ENCODE measurements around the gene DIO3.

Gene DIO3

DNA sequence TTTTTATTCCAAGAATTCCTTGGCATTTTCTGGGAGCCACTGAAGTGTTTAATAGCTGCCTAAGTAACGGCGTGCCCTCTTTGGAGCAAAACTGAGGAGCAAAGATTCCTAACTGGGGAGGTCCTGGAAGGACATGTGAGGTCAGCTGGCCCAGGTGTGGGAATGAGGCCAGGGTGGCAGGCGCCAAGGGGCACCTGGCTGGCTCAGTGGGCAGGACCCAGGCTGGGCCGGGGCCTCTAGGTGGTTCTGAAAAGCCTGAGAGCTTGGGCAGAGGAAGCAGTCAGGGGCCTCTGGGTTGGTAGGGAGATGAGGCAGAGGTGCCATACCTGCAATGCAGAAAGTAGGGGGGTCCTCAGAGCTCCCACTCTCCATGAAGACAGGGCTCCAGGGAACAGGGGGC, 27.1 kb upstream of the DIO3 start:
- DNase-seq (ENCODE audit: low spot score) = no peak
- Histone ChIP-seq H3K27ac (no peak overlapping the region), H3K4me3 (no peak overlapping the region)
- TF ChIP-seq, protein P1, sequence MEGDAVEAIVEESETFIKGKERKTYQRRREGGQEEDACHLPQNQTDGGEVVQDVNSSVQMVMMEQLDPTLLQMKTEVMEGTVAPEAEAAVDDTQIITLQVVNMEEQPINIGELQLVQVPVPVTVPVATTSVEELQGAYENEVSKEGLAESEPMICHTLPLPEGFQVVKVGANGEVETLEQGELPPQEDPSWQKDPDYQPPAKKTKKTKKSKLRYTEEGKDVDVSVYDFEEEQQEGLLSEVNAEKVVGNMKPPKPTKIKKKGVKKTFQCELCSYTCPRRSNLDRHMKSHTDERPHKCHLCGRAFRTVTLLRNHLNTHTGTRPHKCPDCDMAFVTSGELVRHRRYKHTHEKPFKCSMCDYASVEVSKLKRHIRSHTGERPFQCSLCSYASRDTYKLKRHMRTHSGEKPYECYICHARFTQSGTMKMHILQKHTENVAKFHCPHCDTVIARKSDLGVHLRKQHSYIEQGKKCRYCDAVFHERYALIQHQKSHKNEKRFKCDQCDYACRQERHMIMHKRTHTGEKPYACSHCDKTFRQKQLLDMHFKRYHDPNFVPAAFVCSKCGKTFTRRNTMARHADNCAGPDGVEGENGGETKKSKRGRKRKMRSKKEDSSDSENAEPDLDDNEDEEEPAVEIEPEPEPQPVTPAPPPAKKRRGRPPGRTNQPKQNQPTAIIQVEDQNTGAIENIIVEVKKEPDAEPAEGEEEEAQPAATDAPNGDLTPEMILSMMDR (IDR thresholded peaks at IDR 0.05) = no peak

DNA sequence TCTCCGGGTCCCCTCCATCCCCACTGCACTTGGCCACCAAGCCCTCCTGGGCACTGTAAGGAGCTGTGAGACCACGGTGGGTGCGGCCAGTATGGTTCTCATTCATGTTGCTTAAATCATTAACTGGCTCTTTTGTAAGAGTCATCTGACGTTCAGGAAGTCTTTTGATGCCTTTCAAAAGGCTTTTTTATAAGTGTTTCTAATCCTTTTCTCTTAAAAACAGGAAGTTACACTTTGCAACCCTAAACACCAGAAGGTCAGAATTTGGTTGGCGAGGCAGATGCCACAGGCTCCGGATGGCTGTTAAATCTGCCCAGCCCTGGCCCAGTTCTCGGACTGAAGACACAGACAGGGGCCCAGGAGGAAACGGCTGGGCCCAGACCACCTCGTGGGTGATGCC, 26.1 kb upstream of the DIO3 start:
- Histone ChIP-seq H3K27ac (no peak overlapping the region), H3K4me3 (no peak overlapping the region)
- TF ChIP-seq, protein P1 (IDR thresholded peaks at IDR 0.05) = no peak
- DNase-seq (ENCODE audit: low spot score) = no peak

DNA sequence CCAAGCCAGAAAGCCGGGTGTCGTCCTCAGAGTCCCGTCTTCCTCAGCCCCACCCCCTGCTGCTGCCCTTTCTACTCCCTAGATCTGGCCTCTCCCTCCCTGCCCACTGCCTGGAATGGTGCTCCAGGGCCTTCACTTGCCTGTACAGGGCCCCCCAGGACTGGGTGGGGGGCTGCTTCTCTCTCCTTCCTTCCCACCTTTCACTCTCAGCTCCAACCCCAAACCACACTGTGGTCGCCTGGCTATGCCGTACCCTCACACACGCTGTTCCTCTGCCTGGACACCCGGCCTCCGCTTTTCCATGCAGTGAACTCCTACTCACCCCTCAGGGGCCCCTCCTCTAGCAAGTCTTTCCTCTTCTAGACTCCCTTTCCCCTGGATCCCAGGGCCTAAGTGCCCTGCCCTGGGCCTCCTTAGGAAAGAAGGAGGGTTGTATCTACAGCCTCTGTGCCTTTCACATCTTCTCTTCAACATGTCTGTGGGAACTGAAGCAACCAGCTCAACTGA, 25.5 kb upstream of the DIO3 start:
- TF ChIP-seq, protein P1 (IDR thresholded peaks at IDR 0.05) = no peak
- H3K4me3 ChIP-seq = no peak overlapping the region
- H3K27ac ChIP-seq = no peak overlapping the region

DNA sequence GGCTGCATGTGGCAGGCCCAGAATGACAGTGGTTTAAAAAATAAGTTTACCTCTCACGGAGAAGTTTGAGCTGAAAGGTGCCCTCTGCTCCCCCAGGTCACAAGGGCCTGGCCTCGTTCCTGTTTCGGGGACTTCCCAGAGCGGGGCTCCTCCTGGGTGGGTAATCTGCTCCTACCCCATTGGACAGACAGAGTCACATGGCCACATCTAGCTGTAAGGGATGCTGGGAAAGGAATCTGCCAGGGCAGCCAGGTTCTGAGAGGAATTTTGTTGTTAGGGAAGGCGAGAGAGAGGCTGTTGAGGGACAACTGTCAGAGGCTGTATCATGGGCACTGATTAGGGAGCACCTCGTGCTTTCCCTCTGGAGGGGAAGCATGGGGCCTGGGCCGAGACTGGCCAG, 24.0 kb upstream of the DIO3 start:
- no peak for DNase-seq (ENCODE audit: low spot score)
- Histone ChIP-seq H3K27ac (no peak overlapping the region), H3K4me3 (no peak overlapping the region)
- TF ChIP-seq, protein P1 (IDR thresholded peaks at IDR 0.05) = no peak

More for the DNA sequence above, 25.5 kb upstream of the DIO3 start:
- no peak for DNase-seq (ENCODE audit: low spot score)

DNA sequence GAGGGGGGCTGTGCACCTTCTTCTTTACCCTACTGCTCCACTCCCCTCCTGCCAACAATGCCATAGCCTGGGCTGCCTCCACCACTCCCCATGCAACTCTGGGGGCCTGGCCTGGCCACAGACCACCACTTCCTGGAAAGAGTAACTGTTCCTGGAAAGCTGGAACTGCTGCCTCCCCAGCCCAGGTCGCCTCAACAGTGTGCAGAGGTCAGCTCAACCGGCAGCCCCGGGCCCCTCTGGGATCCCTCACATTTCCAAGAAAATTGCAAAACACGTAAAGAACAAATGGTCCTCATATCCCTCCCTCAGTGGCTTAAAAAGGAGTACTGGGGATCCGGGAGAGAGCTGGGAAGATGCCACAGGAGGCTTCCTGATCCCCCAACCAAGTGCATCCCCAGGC, 22.4 kb upstream of the DIO3 start:
- DNase-seq (ENCODE audit: low spot score) = no peak
- H3K4me3 ChIP-seq = no peak overlapping the region
- TF ChIP-seq, protein P1 (IDR thresholded peaks at IDR 0.05) = no peak
- H3K27ac ChIP-seq = no peak overlapping the region

DNA sequence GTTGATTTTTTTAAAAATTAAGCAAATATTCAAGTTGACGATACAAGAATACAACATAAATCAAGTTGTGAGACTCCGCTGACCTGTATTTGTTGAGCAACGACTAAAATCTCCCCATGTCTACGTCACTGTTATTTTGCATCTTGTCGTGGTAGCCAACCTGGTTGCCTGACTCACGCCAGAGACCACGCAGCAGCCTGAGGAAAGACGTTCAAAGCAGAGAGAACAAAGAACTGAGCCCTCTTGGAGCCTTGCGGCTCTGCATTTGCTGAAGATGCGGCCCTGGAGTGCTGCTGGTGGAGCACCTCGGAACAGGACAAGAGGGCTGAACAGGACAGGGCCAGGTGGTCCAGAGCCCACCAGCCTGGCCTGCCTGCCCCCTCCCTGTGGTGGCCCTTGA, 21.4 kb upstream of the DIO3 start:
- H3K27ac ChIP-seq = no peak overlapping the region
- H3K4me3 ChIP-seq = no peak overlapping the region
- DNase-seq (ENCODE audit: low spot score) = no peak
- TF ChIP-seq, protein P1 (IDR thresholded peaks at IDR 0.05) = no peak

DNA sequence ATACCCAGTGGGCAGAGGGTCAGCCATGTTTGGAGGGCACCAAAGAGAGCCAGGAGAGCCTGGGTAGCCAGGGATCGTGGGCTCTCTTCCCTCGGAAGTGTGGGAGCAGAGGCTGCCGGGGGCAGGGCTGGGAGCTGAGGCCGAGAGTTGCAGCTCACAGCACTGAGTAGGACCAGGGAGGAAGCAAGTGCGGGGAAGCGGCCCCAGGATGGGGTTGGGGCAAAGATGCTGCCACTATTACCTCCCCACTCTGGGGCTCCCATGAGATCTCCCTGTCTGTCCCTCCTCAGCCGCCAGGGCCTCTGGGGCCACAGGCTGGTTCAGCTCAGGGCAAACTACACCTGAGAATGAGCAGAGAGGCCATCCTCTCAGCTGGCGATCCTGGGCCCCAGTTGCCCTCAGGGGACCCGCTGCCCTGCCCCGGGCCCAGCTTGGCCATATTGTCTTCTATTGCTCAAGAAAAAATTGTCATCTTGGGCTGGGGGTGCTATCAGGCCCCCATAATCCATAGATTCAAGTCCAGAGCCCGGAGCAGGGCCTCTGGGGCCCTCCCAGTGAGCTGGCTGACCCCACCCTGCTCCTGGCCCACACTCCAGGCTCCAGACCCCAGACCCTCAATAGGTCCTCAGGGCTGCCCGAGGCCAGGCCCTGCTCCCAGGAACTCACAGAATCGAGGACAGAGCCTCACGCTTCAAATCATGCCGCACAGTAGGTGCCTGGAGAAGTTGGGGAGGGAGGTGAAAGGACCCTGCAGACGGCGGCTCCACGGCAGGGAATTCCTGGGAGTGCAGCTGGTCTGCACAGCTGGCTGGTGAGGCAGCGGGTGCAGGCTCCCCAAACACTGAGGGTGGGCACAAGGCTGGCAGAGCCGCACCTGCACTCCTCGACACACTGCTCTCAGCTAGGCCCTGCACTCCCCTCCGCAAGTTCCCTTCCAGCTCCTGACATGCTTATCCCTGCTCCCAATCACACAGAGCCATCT, 20.5 kb upstream of the DIO3 start:
- TF ChIP-seq, protein P1 (IDR thresholded peaks at IDR 0.05) = no peak
- Histone ChIP-seq H3K4me3 (no peak overlapping the region), H3K27ac (no peak overlapping the region)
- no peak for DNase-seq (ENCODE audit: low spot score)
